DOHH2 (cell line): ENCODE data around the gene HRC.

ENCODE experiments used
- EZH2phosphoT487 ChIP-seq: fragments of 200-600 bp; sonication (generic); IDR thresholded peaks from 2 replicates; pipeline ENCODE4 v1.6.1; 2017; ENCODE audit warnings: borderline replicate concordance, mild to moderate bottlenecking, antibody characterized with exemption, low read length, moderate library complexity, mixed read lengths
- TF ChIP-seq, protein P1 (sequence below): fragments of 200-600 bp; sonication (generic); IDR thresholded peaks from one replicate; pipeline ENCODE4 v1.5.1; 2014; ENCODE audit warnings: antibody characterized with exemption, mild to moderate bottlenecking, low read depth, low read length; ENCODE audit not compliant: poor library complexity, severe bottlenecking

DNA sequence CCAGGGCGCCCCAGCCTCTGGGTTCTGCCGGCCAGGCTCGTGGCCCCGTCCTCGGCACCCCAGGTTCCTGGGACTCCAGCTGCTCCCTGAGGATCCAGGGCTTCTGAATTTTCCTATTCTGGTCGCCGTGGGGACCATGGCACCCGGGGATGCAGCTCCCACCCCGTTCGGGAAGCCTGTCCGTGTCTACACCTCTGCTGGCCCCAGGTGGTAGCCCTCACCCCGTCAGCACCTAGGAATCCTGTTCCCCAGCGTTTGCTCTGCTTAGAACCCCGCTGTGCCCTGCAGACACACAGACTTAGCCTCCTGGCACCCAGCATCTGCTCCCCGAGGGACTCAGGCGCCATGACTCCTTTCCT is 34.9 kb downstream of the HRC start:
- TF ChIP-seq, protein P1, sequence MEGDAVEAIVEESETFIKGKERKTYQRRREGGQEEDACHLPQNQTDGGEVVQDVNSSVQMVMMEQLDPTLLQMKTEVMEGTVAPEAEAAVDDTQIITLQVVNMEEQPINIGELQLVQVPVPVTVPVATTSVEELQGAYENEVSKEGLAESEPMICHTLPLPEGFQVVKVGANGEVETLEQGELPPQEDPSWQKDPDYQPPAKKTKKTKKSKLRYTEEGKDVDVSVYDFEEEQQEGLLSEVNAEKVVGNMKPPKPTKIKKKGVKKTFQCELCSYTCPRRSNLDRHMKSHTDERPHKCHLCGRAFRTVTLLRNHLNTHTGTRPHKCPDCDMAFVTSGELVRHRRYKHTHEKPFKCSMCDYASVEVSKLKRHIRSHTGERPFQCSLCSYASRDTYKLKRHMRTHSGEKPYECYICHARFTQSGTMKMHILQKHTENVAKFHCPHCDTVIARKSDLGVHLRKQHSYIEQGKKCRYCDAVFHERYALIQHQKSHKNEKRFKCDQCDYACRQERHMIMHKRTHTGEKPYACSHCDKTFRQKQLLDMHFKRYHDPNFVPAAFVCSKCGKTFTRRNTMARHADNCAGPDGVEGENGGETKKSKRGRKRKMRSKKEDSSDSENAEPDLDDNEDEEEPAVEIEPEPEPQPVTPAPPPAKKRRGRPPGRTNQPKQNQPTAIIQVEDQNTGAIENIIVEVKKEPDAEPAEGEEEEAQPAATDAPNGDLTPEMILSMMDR: no peak
- no peak for TF ChIP-seq EZH2phosphoT487
